WTC11 (cell line): ENCODE results near the gene ILK. TPM values are rescaled to one million over a fixed set of nuclear protein-coding genes. Genes with fewer than 3 reads are reported as not detected.

Experiments
- ATAC-seq: fragments of 200-7000 bp; cut with Tn5 transposase; 2 replicates; pipeline ENCODE4 v1.10.0; 2021; ENCODE audit warnings: mild to moderate bottlenecking, moderate library complexity
- CTCF ChIA-PET: fragments of 300-600 bp; sonication (Branson Sonifier 250); formaldehyde crosslinking; loops from one replicate; lab custom pipeline; 2021; ENCODE audit warnings: antibody characterized with exemption; lab: Charles Lee
- POLR2A ChIA-PET: fragments of 350-600 bp; sonication (Branson Sonifier 250); formaldehyde crosslinking; loops from one replicate; lab custom pipeline; 2021; ENCODE audit warnings: antibody characterized with exemption; lab: Charles Lee
- DNase-seq: peaks from one replicate; pipeline ENCODE4 v3.0.0; 2021; ENCODE audit warnings: low spot score
- H3K27ac Mint-ChIP-seq: 2 replicates; pipeline ENCODE4 v1.8.0; 2021; ENCODE audit warnings: mixed read lengths
- H3K27me3 Mint-ChIP-seq: 2 replicates; pipeline ENCODE4 v1.8.0; 2021; ENCODE audit warnings: low read depth, mild to moderate bottlenecking, moderate library complexity, mixed read lengths
- H3K36me3 Mint-ChIP-seq: 2 replicates; pipeline ENCODE4 v1.8.0; 2021; ENCODE audit warnings: mixed read lengths
- H3K4me1 Mint-ChIP-seq: 2 replicates; pipeline ENCODE4 v1.8.0; 2022; ENCODE audit warnings: mixed read lengths
- H3K4me3 Mint-ChIP-seq: 2 replicates; pipeline ENCODE4 v1.8.0; 2021; ENCODE audit warnings: mild to moderate bottlenecking, moderate library complexity, mixed read lengths
- H3K9me3 Mint-ChIP-seq: 2 replicates; pipeline ENCODE4 v1.8.0; 2021; ENCODE audit warnings: mixed read lengths
- AR ChIP-seq: fragments of 250-450 bp; sonication (Bioruptor Pico); IDR thresholded peaks from 2 replicates; pipeline ENCODE4 v1.9.0; 2021; ENCODE audit warnings: mild to moderate bottlenecking
- ARID4B ChIP-seq: sonication (generic); formaldehyde crosslinking; IDR thresholded peaks from 2 replicates; pipeline ENCODE4 v1.8.0; 2023; ENCODE audit warnings: missing genetic modification reagents, mild to moderate bottlenecking, borderline replicate concordance
- ATF1 ChIP-seq: sonication (generic); formaldehyde crosslinking; IDR thresholded peaks from 2 replicates; pipeline ENCODE4 v1.8.1; 2023; ENCODE audit warnings: mild to moderate bottlenecking, moderate library complexity, missing genetic modification reagents
- ATF2 ChIP-seq: sonication (generic); formaldehyde crosslinking; IDR thresholded peaks from 2 replicates; pipeline ENCODE4 v1.8.1; 2022; ENCODE audit warnings: low read depth, missing genetic modification reagents, borderline replicate concordance
- E2F1 ChIP-seq: sonication (generic); formaldehyde crosslinking; IDR thresholded peaks from 2 replicates; pipeline ENCODE4 v1.8.0; 2022; ENCODE audit warnings: mild to moderate bottlenecking, missing genetic modification reagents
- E2F4 ChIP-seq: sonication (generic); formaldehyde crosslinking; IDR thresholded peaks from 2 replicates; pipeline ENCODE4 v1.8.1; 2022; ENCODE audit warnings: low read depth, mild to moderate bottlenecking, moderate library complexity, missing genetic modification reagents, borderline replicate concordance
- EMX1 ChIP-seq: fragments of 250-450 bp; sonication (Bioruptor Pico); IDR thresholded peaks from 2 replicates; pipeline ENCODE4 v1.8.0; 2021; ENCODE audit warnings: mild to moderate bottlenecking
- ETV6 ChIP-seq: sonication (generic); formaldehyde crosslinking; IDR thresholded peaks from 2 replicates; pipeline ENCODE4 v1.8.1; 2022; ENCODE audit warnings: mild to moderate bottlenecking, missing genetic modification reagents
- GTF2I ChIP-seq: fragments of 250-450 bp; sonication (Bioruptor Pico); conservative IDR thresholded peaks from 2 replicates; pipeline ENCODE4 v1.4.0; 2021; ENCODE audit warnings: mild to moderate bottlenecking
- HMGXB4 ChIP-seq: sonication (generic); formaldehyde crosslinking; IDR thresholded peaks from 2 replicates; pipeline ENCODE4 v1.8.1; 2023; ENCODE audit warnings: mild to moderate bottlenecking, moderate library complexity, missing genetic modification reagents
- NFYB ChIP-seq: sonication (generic); formaldehyde crosslinking; conservative IDR thresholded peaks from 2 replicates; pipeline ENCODE4 v1.8.0; 2022; ENCODE audit warnings: low read depth, missing genetic modification reagents
- SMAD3 ChIP-seq: sonication (generic); formaldehyde crosslinking; IDR thresholded peaks from 2 replicates; pipeline ENCODE4 v1.8.0; 2022; ENCODE audit warnings: missing genetic modification reagents, mild to moderate bottlenecking, borderline replicate concordance
- TCF7 ChIP-seq: sonication (generic); formaldehyde crosslinking; IDR thresholded peaks from 2 replicates; pipeline ENCODE4 v1.8.0; 2022; ENCODE audit warnings: mild to moderate bottlenecking, low read depth, missing genetic modification reagents, moderate library complexity
- total RNA-seq: library from RNA; stranded (reverse); gene quantifications from 3 replicates; pipeline ENCODE4 v1.2.3, GENCODE V29; 2021

ILK gene
- total RNA-seq, 1 experiment from 2014 or later = 97.7 TPM

- ATAC-seq = no peak
- POLR2A ChIA-PET = no interaction called here
- TF ChIP-seq E2F4 = no peak
- no peak for TF ChIP-seq E2F1 (CRISPR knock-in tag)
- TF ChIP-seq ATF2 = no peak
- TF ChIP-seq ARID4B (CRISPR knock-in tag) = no peak
Measured at GRCh38 chr11:6599449-6599848, 4.1 kb upstream of the ILK start.

GRCh38 chr11:6599881-6600390 is 3.6 kb upstream of the ILK start:
- no peak for ATAC-seq
- Mint-ChIP-seq H3K4me3 (no peak overlapping the region), H3K4me1 (no peaks in the 10 kb centered on the region), H3K27ac (no peak overlapping the region), H3K27me3 (no peaks in the 10 kb centered on the region), H3K36me3 (peaks cover 19% of the 10 kb centered on the region), H3K9me3 (no peaks in the 10 kb centered on the region)
- POLR2A ChIA-PET = no interaction called here
- TF ChIP-seq ATF1 (CRISPR knock-in tag) = no peak
- TF ChIP-seq EMX1 (CRISPR knock-in tag) = no peak
- no peak for TF ChIP-seq SMAD3 (CRISPR knock-in tag)
- TF ChIP-seq HMGXB4 (CRISPR knock-in tag) = no peak
- no peak for TF ChIP-seq ETV6
- no peak for TF ChIP-seq NFYB (CRISPR knock-in tag)
- no peak for TF ChIP-seq GTF2I (CRISPR knock-in tag)
- TF ChIP-seq AR (CRISPR knock-in tag) = no peak
- TF ChIP-seq TCF7 (CRISPR knock-in tag) = no peak
- CTCF ChIA-PET = no interaction called here
- no peak for DNase-seq

More at GRCh38 chr11:6599449-6599848, 4.1 kb upstream of the ILK start:
- peaks cover 19% of the 10 kb centered on the region for H3K36me3 Mint-ChIP-seq
- CTCF ChIA-PET = no interaction called here
- H3K27ac Mint-ChIP-seq = no peak overlapping the region
- H3K4me1 Mint-ChIP-seq = peaks cover 3% of the 10 kb centered on the region; the same call in 1 of the 2 replicates
- H3K27me3 Mint-ChIP-seq = no peaks in the 10 kb centered on the region
- no peak overlapping the region for H3K4me3 Mint-ChIP-seq
- DNase-seq = no peak
- H3K9me3 Mint-ChIP-seq = no peaks in the 10 kb centered on the region
